NOMO-1 treated with DMSO at 0.1 percent for 48 hours (cell line): ENCODE results near the gene TEX12.

Experiments
- DNase-seq: peaks from one replicate; lab custom pipeline; 2025; ENCODE audit not compliant: unreplicated experiment; lab: John Stamatoyannopoulos, UW

Gene TEX12

GRCh38 chr11:112210890-112211289 lies 43.7 kb downstream of the TEX12 start:
- no peak for DNase-seq

- DNase-seq, result peak; percentile 12
Observed at GRCh38 chr11:112211536-112211935, 44.4 kb downstream of the TEX12 start.

DNA sequence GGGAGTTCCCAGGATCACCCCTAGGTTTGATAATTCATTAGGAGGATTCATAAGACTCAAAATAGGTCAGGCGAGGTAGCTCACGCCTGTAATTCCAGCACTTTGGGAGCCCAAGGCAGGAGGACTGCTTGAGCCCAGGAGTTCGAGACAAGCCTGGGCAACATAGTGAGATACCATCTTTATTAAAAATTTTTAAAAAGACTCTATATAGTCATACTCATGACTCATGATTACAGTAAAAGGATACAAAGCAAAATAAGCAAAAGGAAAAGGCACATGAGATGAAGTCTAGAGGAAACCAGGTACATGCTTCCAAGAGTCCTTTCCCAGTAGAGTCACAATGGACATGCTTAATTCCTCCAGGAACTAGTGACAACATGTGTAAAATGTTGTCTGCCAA lies 45.1 kb downstream of the TEX12 start:
- no peak for DNase-seq

GRCh38 chr11:112212710-112213109 lies 45.5 kb downstream of the TEX12 start:
- DNase-seq, result no peak

DNA sequence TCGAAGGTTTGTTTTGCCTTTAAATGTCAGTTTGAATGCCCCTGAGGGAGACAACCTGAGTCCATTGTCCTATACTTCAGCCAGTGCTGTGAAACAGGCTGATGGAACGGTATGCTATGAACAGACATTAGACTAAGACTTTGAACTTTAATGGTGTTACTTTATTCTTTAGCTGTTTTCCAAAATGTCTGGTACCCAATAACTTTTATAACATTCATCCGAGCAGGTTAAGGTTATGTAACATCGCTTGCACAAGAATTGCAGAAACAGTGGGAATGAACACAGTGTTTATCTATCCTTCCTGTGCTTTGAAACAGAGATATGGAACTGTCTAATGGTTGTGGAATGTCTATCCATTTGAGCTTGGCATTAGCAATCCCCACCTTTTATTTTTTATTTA lies 46.6 kb downstream of the TEX12 start:
- no peak for DNase-seq

GRCh38 chr11:112215621-112216020 lies 48.4 kb downstream of the TEX12 start:
- DNase-seq, result no peak

- DNase-seq, result no peak
Observed at GRCh38 chr11:112216561-112217105, 49.5 kb downstream of the TEX12 start.

GRCh38 chr11:112219476-112220232 lies 52.5 kb downstream of the TEX12 start:
- DNase-seq, result peak; percentile 78

DNA sequence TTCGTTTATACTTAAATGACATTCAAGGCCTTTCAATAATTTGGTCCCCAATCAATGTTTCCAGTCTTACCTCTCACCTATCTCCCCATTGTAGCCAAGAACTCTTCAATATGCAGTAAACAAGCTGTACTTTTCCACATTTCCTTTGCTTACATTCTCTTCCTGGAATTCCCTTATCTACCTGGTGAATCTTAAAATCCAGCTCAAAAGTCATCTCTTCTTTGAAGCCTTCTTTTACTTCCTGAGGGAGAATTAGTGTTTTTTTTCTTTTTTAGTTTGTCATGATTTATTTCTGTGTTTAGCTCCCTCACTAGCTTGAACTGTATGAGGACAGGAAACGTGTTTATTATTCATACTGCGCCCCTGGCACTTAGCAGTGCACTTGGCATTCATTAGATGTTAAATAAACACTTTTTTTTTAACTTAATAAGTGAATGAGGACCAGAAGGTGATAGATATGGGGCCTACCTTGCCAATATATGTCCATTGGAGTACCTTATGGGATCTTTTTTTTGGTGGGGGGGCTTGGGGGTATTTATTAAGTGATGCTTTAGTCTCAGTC lies 54.2 kb downstream of the TEX12 start:
- no peak for DNase-seq
